PC-9 (cell line): ENCODE results near the gene SDK1.

Source experiments
- CTCF ChIP-seq: fragments of 200-600 bp; sonication (generic); conservative IDR thresholded peaks from 2 replicates; pipeline ENCODE4 v1.6.1; 2017; ENCODE audit warnings: mixed run types, antibody characterized with exemption, mild to moderate bottlenecking, moderate library complexity
- EZH2 ChIP-seq: fragments of 200-600 bp; sonication (generic); IDR thresholded peaks from 2 replicates; pipeline ENCODE4 v1.8.0; 2017; ENCODE audit warnings: antibody characterized with exemption, low read depth

GRCh38 chr7:4174884-4175283 lies 873.8 kb downstream of the SDK1 start:
- no peak for TF ChIP-seq CTCF
- TF ChIP-seq EZH2: no peak
